NCI-H2227 treated with DMSO at 0.1 percent for 48 hours (cell line): ENCODE data around the gene ETFRF1.
A peak's percentile ranks its signal among the peaks of the same experiment; 100 is the strongest.

Experiments
- DNase-seq: peaks from one replicate; lab custom pipeline; 2025; lab: John Stamatoyannopoulos, UW

ETFRF1 gene

DNA sequence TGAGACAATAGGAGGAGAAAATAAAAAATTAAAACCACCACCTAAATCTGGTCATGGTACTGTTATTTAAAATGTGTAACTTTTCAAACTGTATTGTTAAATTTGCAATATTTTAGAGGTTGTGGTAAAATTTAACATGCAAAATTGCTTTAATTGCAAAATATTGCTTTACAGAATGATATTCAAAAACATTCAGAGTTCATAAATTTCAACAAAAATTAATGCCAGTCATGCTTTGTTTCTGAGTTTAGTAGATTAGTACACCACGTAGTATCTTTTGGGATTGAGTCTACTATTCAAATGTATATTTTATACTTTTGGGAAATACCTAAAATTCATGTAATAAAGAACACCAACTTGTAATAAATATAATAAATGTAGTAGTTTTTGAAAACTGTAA lies 18.3 kb downstream of the ETFRF1 start:
- no peak for DNase-seq

DNA sequence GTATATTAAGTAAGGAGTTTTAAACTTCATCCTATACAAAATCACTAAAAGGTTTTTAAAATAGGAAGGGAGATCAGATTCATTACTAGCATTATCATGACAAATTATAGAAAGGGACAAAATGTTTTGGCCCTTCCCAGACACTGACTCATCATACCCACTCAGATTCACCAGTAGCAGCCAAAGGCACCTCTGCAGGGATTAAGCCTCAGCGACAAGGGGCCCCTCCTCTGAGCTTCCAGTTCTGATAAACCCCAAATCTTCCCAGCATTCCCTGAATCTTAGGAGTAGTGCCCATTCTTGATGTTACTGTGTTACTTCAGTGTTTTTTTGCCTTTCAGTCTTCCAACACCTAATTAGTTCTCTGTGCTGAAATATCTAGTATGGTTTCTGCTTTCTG lies 41.2 kb downstream of the ETFRF1 start:
- no peak for DNase-seq

DNA sequence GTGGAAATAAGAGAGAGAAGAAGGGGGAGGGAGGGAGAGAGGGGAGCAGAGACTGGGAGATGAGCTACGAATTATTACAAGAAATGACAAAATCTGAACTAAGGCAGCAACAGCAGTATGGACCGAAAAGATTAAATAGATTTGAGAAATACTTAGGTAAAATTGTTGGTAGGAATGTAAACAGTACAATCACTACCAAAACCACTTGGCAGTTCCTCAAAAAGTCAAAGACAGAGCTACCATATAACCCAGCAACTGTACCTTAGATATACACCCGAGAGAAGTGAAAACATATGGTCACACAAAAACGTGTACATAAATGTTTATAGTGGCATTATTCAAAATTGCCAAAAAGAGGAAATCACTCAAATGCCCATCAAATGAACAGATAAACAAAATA lies 41.6 kb downstream of the ETFRF1 start:
- no peak for DNase-seq

DNA sequence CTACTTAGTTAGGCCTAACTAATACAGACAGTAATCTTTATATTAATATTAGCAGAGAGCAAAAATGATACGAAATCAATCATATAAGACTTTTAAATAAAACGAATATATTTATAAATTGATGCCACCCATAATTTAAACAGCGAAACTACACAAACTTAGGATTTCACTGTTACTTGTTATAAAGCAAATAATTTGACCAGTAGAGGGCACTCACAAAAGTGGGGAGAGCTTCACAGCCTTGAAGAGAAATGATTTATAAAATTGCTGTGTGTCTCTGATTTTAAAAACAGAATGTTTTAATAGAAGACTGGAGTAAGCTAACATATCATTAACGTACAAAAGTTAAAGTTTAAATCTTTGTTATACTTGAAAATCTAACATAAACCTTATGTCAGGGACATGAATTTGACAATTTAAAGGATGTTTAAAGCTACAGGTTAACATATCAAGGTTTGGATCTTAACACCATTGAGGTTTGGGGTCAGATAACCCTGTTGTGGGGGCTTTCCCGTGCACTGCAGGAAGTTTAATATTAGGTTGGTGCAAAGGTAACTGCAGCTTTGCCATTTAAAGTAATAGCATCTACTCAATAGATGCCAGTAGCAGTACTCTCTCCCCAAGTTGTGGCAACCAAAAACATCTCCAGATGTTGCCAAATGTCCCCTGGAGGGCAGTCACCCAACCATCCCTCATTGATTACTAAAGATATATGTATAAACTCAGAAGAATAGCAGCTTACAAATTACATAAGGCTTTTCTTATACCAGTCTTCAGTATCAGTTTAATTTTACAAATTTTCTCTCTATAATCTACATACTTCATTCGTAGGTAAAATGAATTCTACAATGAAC lies 46.4 kb downstream of the ETFRF1 start:
- peak; percentile 18 for DNase-seq

DNA sequence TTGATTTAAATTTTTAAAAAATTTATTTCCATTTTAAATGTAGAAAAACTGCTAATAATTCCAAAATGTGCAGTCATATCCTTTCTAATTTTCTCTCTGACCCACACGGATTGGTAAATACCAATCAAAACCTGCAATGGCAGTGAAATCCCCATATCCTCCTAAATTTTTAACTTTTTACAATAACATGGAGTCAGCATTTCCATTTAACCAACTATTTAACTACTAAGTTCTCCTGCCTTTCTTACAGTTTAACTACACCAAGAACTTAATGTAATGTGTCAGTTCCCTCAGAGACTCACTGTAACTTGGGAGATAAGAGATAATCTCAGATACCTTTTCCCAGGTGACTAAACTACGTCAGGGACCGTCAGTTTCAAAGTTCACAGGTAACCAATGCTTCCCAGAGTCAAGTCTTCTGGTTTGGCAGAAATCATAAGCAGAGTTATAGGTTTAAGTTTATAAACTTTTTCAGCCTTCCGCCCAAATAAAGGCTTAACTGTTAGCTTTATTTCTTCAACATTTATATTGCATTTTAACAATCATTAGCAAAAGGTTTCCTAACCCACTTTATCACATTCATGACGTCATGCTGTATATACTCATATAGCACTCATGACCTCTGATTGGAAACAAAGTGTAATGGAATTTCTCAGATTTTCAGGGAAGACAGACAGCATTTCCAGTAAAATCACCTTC lies 48.1 kb downstream of the ETFRF1 start:
- DNase-seq: no peak

DNA sequence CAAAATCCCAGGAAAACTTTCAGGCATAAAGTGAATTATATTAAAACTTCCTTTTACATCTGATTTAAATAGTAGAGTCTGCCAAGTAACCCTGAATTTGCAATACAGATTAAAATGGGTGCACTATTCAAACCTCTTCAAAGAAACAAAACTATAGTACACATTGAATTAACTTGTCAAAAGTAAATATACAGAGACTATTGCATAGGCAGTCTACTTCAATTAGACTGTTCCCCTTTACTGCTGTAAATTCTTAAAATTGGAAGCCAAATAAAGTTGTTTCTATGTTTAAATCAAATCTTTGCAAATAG lies 48.6 kb downstream of the ETFRF1 start:
- DNase-seq: no peak

DNA sequence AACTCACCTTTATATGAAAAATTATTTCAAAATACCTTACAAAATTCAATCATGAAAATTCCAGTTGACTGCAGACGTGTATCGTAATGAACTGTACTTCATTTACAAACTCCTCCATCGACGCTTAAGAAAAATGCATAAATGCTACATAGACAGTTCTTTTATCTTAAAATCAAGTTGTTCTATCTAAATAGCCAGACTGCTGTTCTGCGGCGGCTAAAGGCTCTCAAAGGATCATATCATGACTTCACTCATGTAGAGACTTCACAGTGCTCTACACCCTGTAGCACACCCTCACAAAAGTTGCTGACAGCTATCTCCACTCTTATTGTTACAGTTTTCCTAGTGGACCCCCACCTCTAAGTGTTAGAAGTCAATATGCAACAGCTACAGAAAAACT lies 50.5 kb downstream of the ETFRF1 start:
- DNase-seq: no peak

DNA sequence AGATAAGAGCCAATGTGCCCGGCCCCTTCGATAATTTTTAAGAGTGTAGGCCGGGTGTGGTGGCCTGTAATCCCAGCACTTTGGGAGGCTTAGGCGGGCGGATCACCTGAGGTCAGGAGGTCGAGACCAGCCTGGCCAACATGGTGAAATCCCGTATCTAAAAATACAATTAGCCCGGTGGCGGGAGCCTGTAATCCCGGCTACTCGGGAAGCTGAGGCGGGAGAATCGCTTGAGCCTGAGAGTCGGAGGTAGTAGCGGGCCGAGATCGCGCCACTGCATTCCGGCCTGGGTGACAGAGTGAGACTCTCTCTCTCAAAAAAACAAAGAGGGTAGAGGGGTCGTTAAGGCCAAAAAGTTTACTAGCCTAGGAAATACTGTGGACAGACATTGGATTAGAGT lies 53.1 kb downstream of the ETFRF1 start:
- DNase-seq: no peak

DNA sequence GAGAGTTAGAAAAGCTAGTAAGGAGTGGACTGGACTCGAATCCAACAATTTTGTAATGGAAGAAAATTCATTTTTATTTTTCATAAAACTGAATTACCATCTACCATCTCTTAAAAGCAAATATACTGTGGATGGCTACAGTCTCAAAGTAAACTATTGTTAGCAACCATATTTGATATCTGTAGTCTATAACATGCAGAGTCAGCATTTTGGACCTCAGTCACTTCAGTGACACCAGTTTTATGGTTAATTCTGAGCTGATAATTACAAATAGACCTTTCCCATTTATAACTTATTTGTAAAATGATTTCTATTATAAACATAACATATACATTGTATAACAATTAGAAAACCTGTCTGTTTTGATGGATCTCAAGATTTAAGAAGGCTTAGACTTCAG lies 53.7 kb downstream of the ETFRF1 start:
- no peak for DNase-seq

DNA sequence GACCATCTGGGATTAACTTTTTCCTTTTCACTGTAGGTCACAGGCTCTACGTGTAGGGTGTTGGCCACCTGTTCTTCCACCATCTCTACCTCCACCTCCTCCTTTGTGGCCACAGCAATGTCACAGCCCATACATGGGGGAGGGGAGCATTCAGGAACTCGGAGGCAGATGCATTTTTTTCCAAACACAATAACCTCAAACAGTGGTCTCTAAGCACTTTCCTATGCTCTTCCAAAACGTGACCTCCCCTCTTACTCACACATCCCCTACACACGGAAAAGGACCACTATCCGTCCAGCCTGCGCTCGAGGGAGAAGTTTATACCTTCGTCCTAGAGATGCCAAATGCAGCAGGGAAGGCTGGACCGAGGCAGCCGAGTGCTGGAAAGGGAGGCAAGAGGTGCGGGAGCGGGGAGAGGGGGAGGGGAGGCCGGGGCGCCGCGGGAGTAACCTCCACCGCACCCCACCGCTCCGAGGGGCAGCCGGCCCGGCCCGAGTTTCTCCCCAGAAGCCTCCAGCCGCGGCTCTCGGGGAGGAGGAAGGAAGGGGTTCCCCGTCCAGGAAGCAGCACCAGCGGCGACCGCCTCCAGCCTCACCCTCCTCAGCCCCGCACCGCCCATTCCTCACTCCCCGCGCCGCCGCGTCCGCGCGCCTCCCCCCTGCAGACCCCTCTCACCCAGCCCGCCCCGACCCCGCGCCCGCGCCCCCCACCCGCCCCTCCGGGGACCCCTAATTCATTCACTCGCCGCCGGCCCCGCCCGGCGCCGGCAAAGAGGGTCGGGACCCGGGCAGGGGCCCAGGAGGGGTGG lies 55.1 kb downstream of the ETFRF1 start:
- peak; percentile 4 for DNase-seq

DNA sequence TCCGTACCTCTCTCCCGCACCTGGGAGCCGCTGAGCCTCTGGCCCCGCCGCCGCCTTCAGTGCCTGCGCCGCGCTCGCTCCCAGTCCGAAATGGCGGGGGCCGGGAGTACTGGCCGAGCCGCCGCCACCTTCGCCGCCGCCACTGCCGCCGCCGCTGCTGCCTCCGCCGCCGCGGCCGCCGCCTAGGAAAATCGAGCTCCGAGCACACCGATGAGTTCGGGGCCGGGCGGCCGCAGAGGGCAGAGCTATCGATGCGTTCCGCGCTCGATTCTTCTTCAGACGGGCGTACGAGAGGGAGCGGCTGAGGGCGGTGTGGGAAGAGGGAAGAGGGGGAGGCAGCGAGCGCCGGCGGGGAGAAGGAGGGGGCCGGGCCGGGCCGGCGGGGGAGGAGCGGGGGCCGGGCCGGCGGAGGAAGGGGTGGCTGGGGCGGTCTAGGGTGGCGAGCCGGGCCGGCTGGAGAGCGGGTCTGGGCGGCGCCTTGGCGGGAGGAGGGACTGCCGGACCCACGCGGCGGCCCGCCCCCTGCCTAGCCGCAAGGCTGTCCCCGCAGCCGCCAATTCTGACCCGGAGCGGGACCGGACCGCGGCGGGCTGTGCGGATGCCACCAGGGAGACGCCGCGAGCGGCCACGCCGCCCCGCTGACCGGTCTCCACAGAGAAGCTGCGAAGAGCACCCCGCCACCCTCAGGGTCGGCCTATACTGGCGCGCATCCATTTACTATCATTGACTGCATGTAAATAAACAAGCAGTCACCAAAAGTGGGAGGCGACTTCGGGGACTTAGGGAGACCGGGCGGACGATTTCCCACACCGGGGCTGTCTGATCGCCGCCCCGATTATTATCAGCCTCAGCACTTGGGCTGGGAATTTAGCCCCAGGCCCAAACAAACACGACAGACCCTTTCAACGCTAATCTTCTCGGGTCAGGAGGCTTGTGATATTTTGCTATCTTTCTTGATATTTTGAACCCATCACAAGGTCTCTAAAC lies 56.0 kb downstream of the ETFRF1 start, which contains the start of gene KRAS:
TSS of gene KRAS (minus strand) at position 186 of the 987 bp plus-strand sequence.
- peak; percentile 90 for DNase-seq

DNA sequence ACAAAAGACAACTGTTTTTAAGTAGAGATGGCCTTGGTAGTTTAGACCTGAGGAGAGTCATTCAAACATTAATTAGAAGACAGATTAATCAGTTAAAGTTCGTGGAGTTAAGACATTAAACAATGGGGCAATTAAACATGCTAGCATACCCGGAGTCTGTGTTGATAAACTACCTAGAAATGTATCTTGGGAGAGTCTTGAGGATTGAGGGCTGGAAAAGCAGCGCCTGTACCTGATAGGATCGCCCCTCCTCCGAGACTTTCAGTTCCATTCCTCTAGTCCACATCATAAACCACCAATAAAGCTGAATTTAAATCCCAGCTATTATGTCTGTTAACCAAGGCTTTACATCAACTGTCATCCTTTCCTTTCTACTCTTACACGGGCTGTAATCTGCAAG lies 56.7 kb downstream of the ETFRF1 start:
- no peak for DNase-seq

DNA sequence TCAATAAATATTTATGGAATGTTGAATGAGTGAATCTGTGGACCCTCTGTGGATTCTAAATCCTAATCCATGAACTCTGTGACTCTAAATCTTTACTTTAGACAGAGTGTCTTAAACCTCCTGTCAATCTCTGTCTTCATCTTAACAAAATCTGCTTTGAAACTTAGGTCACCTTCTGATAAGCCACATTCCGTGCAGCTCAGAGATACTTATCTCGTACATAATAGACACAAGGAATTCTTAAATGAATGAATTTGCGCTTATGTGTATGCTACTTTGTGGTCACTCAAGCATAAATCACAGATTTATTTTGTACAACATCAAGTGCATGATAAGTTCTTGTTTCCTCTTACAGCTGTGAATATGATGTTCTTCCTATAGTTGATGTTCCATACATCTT lies 57.9 kb downstream of the ETFRF1 start:
- DNase-seq: no peak

DNA sequence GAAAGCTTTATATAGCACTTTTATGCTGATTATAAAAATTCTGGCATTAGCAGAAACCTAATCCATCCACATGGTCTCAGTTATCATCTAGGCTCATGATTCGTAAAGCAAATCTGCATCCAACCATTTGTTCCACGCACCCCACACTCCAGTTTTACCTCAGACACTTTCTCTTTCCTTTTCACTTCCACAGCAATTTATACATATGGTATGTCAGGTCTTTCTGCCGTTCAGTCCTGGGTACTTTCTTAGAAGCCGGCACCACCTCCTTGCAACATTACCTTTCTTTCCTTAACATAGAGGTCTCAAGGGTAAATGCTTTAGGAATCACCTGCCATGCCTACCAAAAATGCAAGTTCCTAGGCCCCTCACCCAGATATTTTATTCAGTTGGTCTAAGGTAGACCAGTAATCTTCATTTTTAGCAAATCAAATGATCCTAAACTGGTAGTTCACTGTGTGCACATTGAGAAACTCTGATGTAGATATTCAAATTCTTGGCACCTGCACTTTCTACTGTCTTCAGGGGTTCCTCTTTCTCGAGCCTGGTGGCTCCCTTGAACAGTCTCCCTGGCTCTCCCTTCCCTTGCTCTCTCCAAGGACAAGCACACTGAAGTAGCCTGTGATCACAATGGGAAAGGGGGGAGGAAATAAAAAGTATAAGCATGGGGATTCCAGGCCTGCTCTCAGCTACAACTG lies 58.5 kb downstream of the ETFRF1 start:
- DNase-seq: no peak

DNA sequence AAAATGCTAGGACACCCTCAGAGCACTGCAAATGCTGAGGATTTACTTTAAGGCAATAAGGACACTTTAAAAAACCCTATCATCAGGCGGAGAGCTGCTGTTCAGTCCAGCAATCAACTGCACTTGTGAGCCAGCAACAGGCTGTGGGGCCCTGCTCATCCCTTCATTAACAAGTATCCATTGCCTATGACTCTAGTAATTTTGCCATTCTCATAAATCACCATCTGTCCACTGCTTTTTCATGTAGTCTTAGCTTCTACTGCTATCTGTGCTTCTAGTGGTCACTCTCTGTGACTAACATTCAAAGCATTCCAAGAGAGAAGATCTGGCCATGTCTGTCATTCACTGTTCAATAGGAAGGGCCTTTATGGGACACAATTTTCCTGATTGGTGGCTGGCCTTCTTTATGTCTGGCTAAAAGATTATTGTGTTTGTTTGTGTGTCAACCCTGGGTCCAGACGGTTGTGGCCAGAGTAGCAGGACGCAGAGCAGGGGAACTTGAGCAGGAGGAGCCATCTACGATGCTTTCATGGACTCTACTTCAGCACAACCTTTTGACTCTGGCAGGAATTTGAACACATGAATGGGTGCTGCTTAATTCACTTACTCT lies 59.3 kb downstream of the ETFRF1 start:
- peak; percentile 3 for DNase-seq
